Mucosa of descending colon (tissue), 3 donors: Measurements from ENCODE around the gene COL25A1. TPM values are rescaled to one million over a fixed set of nuclear protein-coding genes. Genes with fewer than 3 reads are reported as not detected.

ENCODE experiments used
- ATAC-seq: fragments of 200-7000 bp; cut with Tn5 transposase; one replicate; pipeline ENCODE4 v1.9.1; 2020; ENCODE audit warnings: mild to moderate bottlenecking, moderate library complexity
- DNase-seq, 3 donors: peaks; one replicate each; pipeline ENCODE4 v3.0.0-alpha.2; 2020
- H3K36me3 ChIP-seq: fragments of 200-600 bp; one replicate; pipeline ENCODE4 v1.8.0; 2021; ENCODE audit warnings: low read depth, mild to moderate bottlenecking
- H3K4me1 ChIP-seq: fragments of 200-600 bp; one replicate; pipeline ENCODE4 v1.8.0; 2021; ENCODE audit warnings: low read depth, mild to moderate bottlenecking
- H3K4me3 ChIP-seq: fragments of 200-600 bp; one replicate; pipeline ENCODE4 v1.8.0; 2021; ENCODE audit warnings: mild to moderate bottlenecking
- H3K9me3 ChIP-seq: fragments of 200-600 bp; one replicate; pipeline ENCODE4 v1.8.0; 2021; ENCODE audit warnings: mild to moderate bottlenecking
- intact Hi-C, 2 donors: fragments of 100-400 bp; cut with DNase I in 1 of 2; cut with micrococcal nuclease in 1 of 2; formaldehyde crosslinking; loops; one replicate each; pipeline versions ENCODE4 v1.11.0 to v1.11.1; 2022; cut with DNase I, micrococcal nuclease
- total RNA-seq, 3 donors: library from RNA; stranded (reverse); fragmentation: NEBNext Ultra II Directional in 2 of 3; extraction: Animal tissue kit (Norgen Biotek cat#: 25700) in 2 of 3; gene quantifications; one replicate each; pipeline versions ENCODE4 v1.2.1 to v1.2.4, GENCODE V29; 2021 to 2023
- TF ChIP-seq, protein P1 (sequence below): fragments of 200-600 bp; IDR thresholded peaks from one replicate; pipeline ENCODE4 v1.8.0; 2022; ENCODE audit warnings: antibody characterized with exemption, mild to moderate bottlenecking
- donor health status: DM: no; HTN: no; CAD: no; lungs with moderate emphysema.
- donor health status: DM: no; HTN: no; CAD: no.
- donor health status: DM: no; HTN: yes; CAD: no.

The COL25A1 gene
- total RNA-seq, 3 donors from 2014 or later = 0.12 to 0.35 (median 0.14) TPM

DNA sequence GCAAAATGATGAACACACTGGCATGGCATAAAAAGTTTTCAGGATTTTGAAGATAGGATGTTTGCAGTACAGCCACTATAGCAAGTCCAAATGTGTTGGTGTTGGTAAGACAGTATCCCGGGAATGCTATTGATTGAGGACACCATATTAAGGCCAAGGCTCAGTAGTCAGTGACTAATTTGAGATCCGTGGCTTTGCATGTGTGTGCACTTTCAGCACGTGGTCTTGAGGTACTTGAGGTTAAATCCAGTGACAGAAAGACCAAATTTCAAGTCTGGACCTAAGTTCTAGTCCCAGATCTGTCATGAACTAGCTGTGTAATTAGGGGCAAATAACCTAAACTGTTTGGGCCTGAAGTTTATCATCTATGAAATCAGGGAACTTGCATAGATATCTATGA, 463.1 kb downstream of the COL25A1 start:
- TF ChIP-seq, protein P1, sequence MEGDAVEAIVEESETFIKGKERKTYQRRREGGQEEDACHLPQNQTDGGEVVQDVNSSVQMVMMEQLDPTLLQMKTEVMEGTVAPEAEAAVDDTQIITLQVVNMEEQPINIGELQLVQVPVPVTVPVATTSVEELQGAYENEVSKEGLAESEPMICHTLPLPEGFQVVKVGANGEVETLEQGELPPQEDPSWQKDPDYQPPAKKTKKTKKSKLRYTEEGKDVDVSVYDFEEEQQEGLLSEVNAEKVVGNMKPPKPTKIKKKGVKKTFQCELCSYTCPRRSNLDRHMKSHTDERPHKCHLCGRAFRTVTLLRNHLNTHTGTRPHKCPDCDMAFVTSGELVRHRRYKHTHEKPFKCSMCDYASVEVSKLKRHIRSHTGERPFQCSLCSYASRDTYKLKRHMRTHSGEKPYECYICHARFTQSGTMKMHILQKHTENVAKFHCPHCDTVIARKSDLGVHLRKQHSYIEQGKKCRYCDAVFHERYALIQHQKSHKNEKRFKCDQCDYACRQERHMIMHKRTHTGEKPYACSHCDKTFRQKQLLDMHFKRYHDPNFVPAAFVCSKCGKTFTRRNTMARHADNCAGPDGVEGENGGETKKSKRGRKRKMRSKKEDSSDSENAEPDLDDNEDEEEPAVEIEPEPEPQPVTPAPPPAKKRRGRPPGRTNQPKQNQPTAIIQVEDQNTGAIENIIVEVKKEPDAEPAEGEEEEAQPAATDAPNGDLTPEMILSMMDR = no peak
- intact Hi-C loops = loop anchor here in 1 of 2 donors (10.0 kb wide), 1 partner anchor 565 kb away; no protein-coding TSS in a partner anchor
- no peak for DNase-seq

DNA sequence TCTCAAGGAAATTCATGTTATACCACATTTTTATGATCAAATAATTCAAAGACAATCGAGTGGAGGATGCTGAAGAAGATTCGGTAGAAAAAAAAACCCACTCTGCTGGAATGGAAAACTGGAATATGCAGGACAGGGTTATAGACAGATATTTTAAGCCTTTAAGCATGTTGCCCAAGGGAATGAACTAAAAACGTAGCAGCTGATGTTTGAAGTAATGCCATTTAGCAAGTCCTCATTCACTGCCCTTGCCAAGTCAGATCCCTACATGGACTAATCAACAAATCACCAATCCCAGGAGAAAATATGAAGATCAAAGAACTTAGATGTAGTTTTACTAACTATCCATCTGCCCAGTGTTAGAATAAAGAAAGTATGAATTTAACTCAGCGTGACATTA, 464.0 kb downstream of the COL25A1 start:
- Histone ChIP-seq H3K9me3 (no peaks in the 10 kb centered on the region), H3K36me3 (no peaks in the 10 kb centered on the region), H3K4me1 (no peaks in the 10 kb centered on the region), H3K4me3 (no peak overlapping the region)
- intact Hi-C loops = loop anchor here in 1 of 2 donors (10.0 kb wide), 1 partner anchor 566 kb away; no protein-coding TSS in a partner anchor
- TF ChIP-seq, protein P1 = no peak
- DNase-seq (no peak), ATAC-seq (no peak)

More for the DNA sequence above, 463.1 kb downstream of the COL25A1 start:
- Histone ChIP-seq H3K36me3 (no peaks in the 10 kb centered on the region), H3K9me3 (no peaks in the 10 kb centered on the region), H3K4me1 (no peaks in the 10 kb centered on the region), H3K4me3 (no peak overlapping the region)
- ATAC-seq = no peak

DNA sequence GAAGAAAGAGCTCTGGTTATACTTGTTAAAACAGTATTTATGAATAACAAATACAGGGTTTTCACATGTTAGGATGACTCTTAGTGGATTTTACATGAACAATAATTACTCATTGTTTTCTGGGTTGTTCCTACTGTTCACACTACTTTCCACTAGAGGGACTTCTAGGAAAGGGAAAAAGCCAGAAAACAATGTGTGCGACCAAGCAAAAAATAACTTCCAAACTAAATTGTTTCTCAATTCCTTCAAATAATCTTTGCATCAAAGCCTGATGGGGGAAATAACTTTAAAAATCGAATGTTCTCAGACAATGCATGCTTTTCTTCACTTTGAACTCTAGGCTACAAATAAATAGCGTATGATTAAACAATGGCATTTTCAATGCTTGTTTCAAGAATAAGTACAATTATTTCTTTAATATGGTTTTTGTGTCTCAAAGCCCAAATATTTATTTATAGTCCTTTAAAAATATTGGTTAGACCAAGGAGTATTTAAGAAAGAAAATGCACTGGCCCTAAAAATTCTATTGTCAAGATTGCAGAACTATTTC, 467.5 kb downstream of the COL25A1 start:
- intact Hi-C loops = loop anchor here in 1 of 2 donors (10.0 kb wide), 1 partner anchor 570 kb away; no protein-coding TSS in a partner anchor
- Histone ChIP-seq H3K9me3 (no peaks in the 10 kb centered on the region), H3K36me3 (no peaks in the 10 kb centered on the region), H3K4me3 (no peak overlapping the region), H3K4me1 (peaks cover 3% of the 10 kb centered on the region)
- no peak for DNase-seq
- TF ChIP-seq, protein P1 = no peak
- no peak for ATAC-seq

DNA sequence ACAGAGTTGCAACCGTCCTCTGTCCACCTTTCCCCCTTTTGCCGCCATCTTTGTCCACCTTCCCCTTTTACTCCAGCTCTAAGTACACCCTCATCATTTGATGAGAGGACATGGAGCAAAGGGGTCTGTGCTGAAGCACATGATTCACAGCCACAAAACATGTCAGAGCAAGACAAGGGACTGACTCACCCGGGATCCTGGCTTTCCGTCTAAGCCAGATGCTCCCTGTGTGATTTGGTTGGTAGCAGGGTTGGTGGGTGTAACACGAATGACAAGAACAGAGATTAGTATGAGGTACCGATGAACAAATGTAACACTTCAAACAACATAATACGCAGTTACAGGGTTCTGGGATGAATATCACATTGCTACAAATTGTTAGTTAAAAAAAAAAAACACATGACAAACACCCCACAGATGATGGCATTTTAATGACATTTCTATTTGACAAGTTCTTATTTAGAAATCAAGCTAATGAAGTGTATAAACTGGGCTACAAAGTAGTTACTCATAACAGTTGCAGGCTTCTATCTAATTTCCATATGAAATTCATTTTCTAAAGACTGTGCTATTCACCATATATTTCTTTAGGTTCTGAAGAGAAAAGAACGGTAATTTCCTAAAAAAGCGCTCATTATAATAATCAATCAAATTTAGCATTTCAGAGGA, 468.2 kb downstream of the COL25A1 start:
- H3K4me1 ChIP-seq = peaks cover 3% of the 10 kb centered on the region
- no peaks in the 10 kb centered on the region for H3K9me3 ChIP-seq
- ATAC-seq (no peak), DNase-seq (no peak)
- H3K4me3 ChIP-seq = no peak overlapping the region
- TF ChIP-seq, protein P1 = no peak
- no peaks in the 10 kb centered on the region for H3K36me3 ChIP-seq
- intact Hi-C loops = loop anchor here in 1 of 2 donors (10.0 kb wide), 1 partner anchor 571 kb away; no protein-coding TSS in a partner anchor

DNA sequence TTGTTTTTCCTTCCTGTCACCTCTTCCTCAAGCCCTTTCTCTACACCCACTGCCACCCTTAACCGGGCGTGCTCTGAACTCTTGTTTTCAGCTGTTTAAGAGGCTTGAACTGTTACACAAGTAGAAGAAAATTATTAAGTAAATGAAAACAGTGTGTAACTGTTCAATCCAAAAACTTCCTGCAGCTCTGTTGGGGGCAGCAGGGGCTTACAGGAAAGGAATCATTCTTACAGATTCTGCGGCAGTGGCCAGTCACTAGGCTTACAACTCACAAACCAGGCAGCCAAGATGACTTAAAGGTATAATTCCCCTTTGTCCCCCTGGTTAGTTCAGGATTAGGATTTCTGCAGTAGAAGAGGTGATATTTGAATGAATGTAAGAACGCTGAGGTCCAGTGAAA, 469.4 kb downstream of the COL25A1 start:
- H3K4me1 ChIP-seq = peaks cover 3% of the 10 kb centered on the region
- ATAC-seq = no peak
- H3K36me3 ChIP-seq = no peaks in the 10 kb centered on the region
- H3K9me3 ChIP-seq = no peaks in the 10 kb centered on the region
- TF ChIP-seq, protein P1 = no peak
- DNase-seq = no peak
- intact Hi-C loops = loop anchor here in 1 of 2 donors (10.0 kb wide), 1 partner anchor 572 kb away; no protein-coding TSS in a partner anchor
- H3K4me3 ChIP-seq = no peak overlapping the region
